HCT116 (cell line): ENCODE measurements around the gene PIGBOS1. TPM values are rescaled to one million over a fixed set of nuclear protein-coding genes. Genes with fewer than 3 reads are reported as not detected.

Source experiments
- ATAC-seq: fragments of 200-7000 bp; cut with Tn5 transposase; 2 replicates; pipeline ENCODE4 v1.9.1; 2020; ENCODE audit warnings: mild to moderate bottlenecking, moderate library complexity
- Bru-seq: library from RNA; stranded (reverse); fragments of 400-500 nt; gene quantifications from one replicate; lab custom pipeline; 2021; lab: Mats Ljungman, UMichigan
- BruChase-seq, 2 experiments: library from RNA; stranded (reverse); fragments of 400-500 nt; gene quantifications; one replicate each; lab custom pipeline; 2021; lab: Mats Ljungman, UMichigan
- BruUV-seq: library from RNA; stranded (reverse); fragments of 400-500 nt; replicated peaks from 2 replicates; lab custom pipeline; 2021; lab: Mats Ljungman, UMichigan
- CTCF ChIA-PET: fragments of 300-600 bp; sonication (Branson Sonifier 250); formaldehyde crosslinking; loops from one replicate; lab custom pipeline; 2021; ENCODE audit warnings: antibody characterized with exemption; lab: Charles Lee
- POLR2A ChIA-PET: fragments of 300-600, 350-600 bp; sonication (Branson Sonifier 250); formaldehyde crosslinking; loops from one replicate; lab custom pipeline; 2021; ENCODE audit warnings: antibody characterized with exemption; lab: Charles Lee
- RAD21 ChIA-PET, 2 experiments: fragments of 300-600 bp; sonication (Branson Sonifier 250); formaldehyde crosslinking; loops; one replicate each; lab custom pipeline; 2023; ENCODE audit warnings: low total read pairs in 2 of 2; ENCODE audit not compliant: uncharacterized antibody in 2 of 2, unreplicated experiment in 2 of 2, low non-redundant PET in 1 of 2; lab: Charles Lee
- DNase-seq: peaks from one replicate; pipeline ENCODE4 v3.0.0-alpha.2; 2010; ENCODE audit warnings: low read depth, low spot score
- H2AFZ ChIP-seq: fragments of 200-600 bp; shearing (Covaris generic), sonication (generic); 2 replicates; pipeline ENCODE4 v1.6.1; 2017; ENCODE audit warnings: low read depth, mixed run types, mixed read lengths, antibody characterized with exemption, low read length; ENCODE audit not compliant: poor library complexity, severe bottlenecking
- H3K27ac ChIP-seq: 2 replicates; pipeline ENCODE4 v1.5.1; 2012; ENCODE audit warnings: low read depth, low read length
- H3K27me3 ChIP-seq: fragments of 200-600 bp; sonication (generic); 2 replicates; pipeline ENCODE4 v1.6.1; 2016; ENCODE audit warnings: mixed run types, low read length, mixed read lengths; ENCODE audit not compliant: insufficient read depth
- H3K36me3 ChIP-seq, 2 experiments: fragments of 200-500 bp in 1 of 2; fragments of 200-600 bp in 1 of 2; sonication (Bioruptor generic) in 1 of 2; sonication (generic) in 1 of 2; 2 replicates each; pipeline versions ENCODE4 v1.5.1 to v1.6.1; 2014 to 2016; ENCODE audit warnings: low read length in 2 of 2, inconsistent platforms in 1 of 2, mixed read lengths in 1 of 2, mixed run types in 1 of 2; ENCODE audit not compliant: insufficient read depth in 2 of 2, control insufficient read depth in 1 of 2
- H3K4me1 ChIP-seq, 2 experiments: fragments of 200-600 bp in 1 of 2; sonication (generic) in 1 of 2; 2 replicates each; pipeline versions ENCODE4 v1.5.1 to v1.6.1; 2012 to 2017; ENCODE audit warnings: low read length in 2 of 2, inconsistent platforms in 1 of 2, mild to moderate bottlenecking in 1 of 2, mixed read lengths in 1 of 2, mixed run types in 1 of 2, moderate library complexity in 1 of 2; ENCODE audit not compliant: insufficient read depth in 2 of 2, control insufficient read depth in 1 of 2
- H3K4me2 ChIP-seq: fragments of 200-600 bp; sonication (generic); 2 replicates; pipeline ENCODE4 v1.6.1; 2017; ENCODE audit warnings: mixed run types, low read length, mixed read lengths
- H3K4me3 ChIP-seq, 2 experiments: fragments of 200-600 bp in 1 of 2; sonication (generic) in 1 of 2; replicated peaks in 1 of 2; 2 replicates each; pipeline ENCODE4 v1.5.1; 2011 to 2016; ENCODE audit warnings: low read length in 2 of 2, control low read depth in 1 of 2, low read depth in 1 of 2, mild to moderate bottlenecking in 1 of 2, mixed read lengths in 1 of 2, mixed run types in 1 of 2
- H3K79me2 ChIP-seq: fragments of 200-600 bp; sonication (generic); 2 replicates; pipeline ENCODE4 v1.6.1; 2017; ENCODE audit warnings: mild to moderate bottlenecking, mixed run types, low read length, moderate library complexity, mixed read lengths; ENCODE audit not compliant: insufficient read depth
- H3K9ac ChIP-seq: fragments of 200-600 bp; sonication (generic); 2 replicates; pipeline ENCODE4 v1.6.1; 2016; ENCODE audit warnings: low read length, mixed read lengths
- H3K9me2 ChIP-seq: fragments of 200-600 bp; sonication (generic), shearing (Covaris generic); 2 replicates; pipeline ENCODE4 v1.6.1; 2017; ENCODE audit warnings: mixed run types, mild to moderate bottlenecking, moderate library complexity; ENCODE audit not compliant: insufficient read depth
- H3K9me3 ChIP-seq, 2 experiments: fragments of 200-500 bp in 1 of 2; fragments of 200-600 bp in 1 of 2; sonication (Bioruptor generic) in 1 of 2; sonication (generic) in 1 of 2; 2 replicates each; pipeline ENCODE4 v1.6.1; 2014 to 2017; ENCODE audit warnings: low read length in 2 of 2, mixed read lengths in 2 of 2, inconsistent platforms in 1 of 2, low read depth in 1 of 2, mild to moderate bottlenecking in 1 of 2, mixed run types in 1 of 2, moderate library complexity in 1 of 2; ENCODE audit not compliant: control insufficient read depth in 1 of 2, insufficient read depth in 1 of 2
- H4K20me1 ChIP-seq: fragments of 200-600 bp; sonication (generic), shearing (Covaris generic); 2 replicates; pipeline ENCODE4 v1.6.1; 2017; ENCODE audit warnings: mixed run types, mild to moderate bottlenecking, moderate library complexity; ENCODE audit not compliant: insufficient read depth
- CBX3 ChIP-seq: IDR thresholded peaks from 2 replicates; pipeline ENCODE4 v1.6.1; 2012; ENCODE audit warnings: low read depth
- CEBPB ChIP-seq: IDR thresholded peaks from 2 replicates; pipeline ENCODE4 v1.6.1; 2012; ENCODE audit warnings: low read depth
- CTCF ChIP-seq, 3 experiments: fragments of 200-600 bp in 1 of 3; sonication (generic) in 1 of 3; IDR thresholded peaks in 2 of 3; conservative IDR thresholded peaks in 1 of 3; 2 replicates each; pipeline ENCODE4 v1.5.1; 2012 to 2017; ENCODE audit warnings: low read depth in 2 of 3, low read length in 2 of 3, antibody characterized with exemption in 1 of 3, borderline replicate concordance in 1 of 3, control low read depth in 1 of 3, mild to moderate bottlenecking in 1 of 3, mixed read lengths in 1 of 3, mixed run types in 1 of 3, moderate library complexity in 1 of 3; ENCODE audit not compliant: insufficient read depth in 1 of 3
- EGR1 ChIP-seq: IDR thresholded peaks from 2 replicates; pipeline ENCODE4 v1.6.1; 2012; ENCODE audit warnings: low read depth
- ELF1 ChIP-seq: IDR thresholded peaks from 2 replicates; pipeline ENCODE4 v1.6.1; 2012; ENCODE audit warnings: low read depth, borderline replicate concordance
- EZH2 ChIP-seq: fragments of 200-600 bp; sonication (generic); IDR thresholded peaks from 2 replicates; pipeline ENCODE4 v1.6.1; 2017; ENCODE audit warnings: antibody characterized with exemption, mixed run types
- EZH2phosphoT487 ChIP-seq: fragments of 200-600 bp; IDR thresholded peaks from 2 replicates; pipeline ENCODE4 v1.6.1; 2018; ENCODE audit warnings: antibody characterized with exemption, borderline replicate concordance
- FOSL1 ChIP-seq: IDR thresholded peaks from 2 replicates; pipeline ENCODE4 v1.6.1; 2012; ENCODE audit warnings: low read depth
- MAX ChIP-seq: IDR thresholded peaks from 2 replicates; pipeline ENCODE4 v1.6.1; 2012
- POLR2A ChIP-seq: IDR thresholded peaks from 2 replicates; pipeline ENCODE4 v1.7.0; 2011; ENCODE audit warnings: borderline replicate concordance; ENCODE audit not compliant: insufficient read depth, insufficient read length; ENCODE audit errors: extremely low read depth
- RAD21 ChIP-seq: IDR thresholded peaks from 2 replicates; pipeline ENCODE4 v1.6.1; 2012; ENCODE audit warnings: low read depth, mild to moderate bottlenecking
- SIN3A ChIP-seq: IDR thresholded peaks from 2 replicates; pipeline ENCODE4 v1.6.1; 2012; ENCODE audit warnings: low read depth
- SP1 ChIP-seq: IDR thresholded peaks from 2 replicates; pipeline ENCODE4 v1.6.1; 2012; ENCODE audit warnings: low read depth
- intact Hi-C: fragments of 100-400 bp; cut with micrococcal nuclease; formaldehyde crosslinking; loops from 2 replicates; pipeline ENCODE4 v1.10.0; 2022
- long read RNA-seq: library from polyadenylated mRNA; unstranded; transcript quantifications from one replicate; pipeline ENCODE4 v2.0.0, GENCODE V29; 2021; ENCODE audit not compliant: unreplicated experiment
- polyA plus RNA-seq: library from polyadenylated mRNA; unstranded; fragments of >200 nt; gene quantifications from 2 replicates; pipeline ENCODE4 v1.2.1, GENCODE V29; 2012; ENCODE audit warnings: missing spikeins
- total RNA-seq: library from RNA; stranded (reverse); gene quantifications from one replicate; pipeline ENCODE4 v1.2.1, GENCODE V29; 2021; ENCODE audit not compliant: unreplicated experiment
- TF ChIP-seq, protein P1 (sequence below): IDR thresholded peaks from 2 replicates; pipeline ENCODE4 v1.6.1; 2012; ENCODE audit warnings: low read depth
- TF ChIP-seq, protein P2 (sequence below): IDR thresholded peaks from 2 replicates; pipeline ENCODE4 v1.6.1; 2011; ENCODE audit warnings: mild to moderate bottlenecking, low read length, moderate library complexity; ENCODE audit not compliant: insufficient replicate concordance; ENCODE audit errors: extremely low read depth

PIGBOS1 gene, protein sequence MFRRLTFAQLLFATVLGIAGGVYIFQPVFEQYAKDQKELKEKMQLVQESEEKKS
- total RNA-seq (15.3 TPM), Bru-seq, nascent RNA (percentile 92 among the genes with signal in this experiment), BruChase-seq, experiment 1, labeled RNA remaining after a 6-hour chase (percentile 81 among the genes with signal in this experiment), BruChase-seq, experiment 2, labeled RNA remaining after a 2-hour chase (percentile 95 among the genes with signal in this experiment)
- 12.3 and 13.4 TPM in 2 replicates for polyA plus RNA-seq
- long read RNA-seq, partial matches to known transcripts, result 1 of 18 reads
- long read RNA-seq, other reads (novel, unspliced or antisense), result 12 of 18 reads

GRCh38 chr15:55318588-55319494 lies at the start of gene PIGBOS1, which contains the start of gene PIGB:
Gene PIGBOS1, minus strand, starts transcription at chr15:55319123. Its CDS starts 1,331 bp downstream, at chr15:55317792.
Gene PIGB, plus strand, starts transcription at chr15:55319222. Its CDS starts 29 bp downstream, at chr15:55319251.
- Histone ChIP-seq H4K20me1 (no peaks in the 10 kb centered on the region), H3K9ac (peak within 1 kb of the TSS; percentile 80), H3K9me3 (no peaks in the 10 kb centered on the region), H3K4me1 (peaks cover 6 to 11% of the 10 kb centered on the region in 2 experiments; a peak in 3 of 4 replicates), H2AFZ (peak within 1 kb of the TSS; percentile 50), H3K4me2 (peak within 1 kb of the TSS; percentile 80), H3K36me3 (no peaks in the 10 kb centered on the region; a peak in 1 of 4 replicates), H3K4me3 (peak within 1 kb of the TSS; percentile 85 to 89), H3K9me2 (no peaks in the 10 kb centered on the region), H3K27me3 (no peaks in the 10 kb centered on the region), H3K27ac (peak within 1 kb of the TSS; percentile 89), H3K79me2 (peaks cover 33% of the 10 kb centered on the region)
- ATAC-seq, result peak; percentile 92
- intact Hi-C loops, result loop anchor here (1.0 kb wide), 1 partner anchor 89 kb away; the partner anchor contains the start of genes CCPG1 and PIERCE2
- BruUV-seq, result TSS peak; percentile 55
- peak; percentile 79 for DNase-seq
- ChIA-PET RAD21 (interaction anchor here in 1 of 2 experiments (0.9 kb wide), 1 partner anchor 89 kb away, joined by 3 read pairs; the partner anchor contains the start of genes CCPG1 and PIERCE2), CTCF (interaction anchor here (1.3 to 1.5 kb wide), 3 partner anchors 89 to 122 kb away, joined by 3 to 7 read pairs (median 5); partner anchors contain the start of genes CCPG1, PIERCE2 and RSL24D1), POLR2A (interaction anchor here (0.7 to 1.7 kb wide), 5 partner anchors 83 to 742 kb away, joined by 3 to 9 read pairs (median 5); partner anchors contain the start of genes CCPG1, PIERCE2 and RSL24D1)
- TF ChIP-seq CBX3 (peak; percentile 72; the same call in 1 of the 2 replicates), POLR2A (peak; percentile 42), ELF1 (peak; percentile 99), SP1 (peak; percentile 45), EZH2phosphoT487 (no peak), CTCF (IDR thresholded peaks at IDR 0.05 in 2 of 3, conservative IDR thresholded peaks at IDR 0.05 in 1 of 3; ENCODE audit: borderline replicate concordance in 1 of 3, insufficient read depth in 1 of 3, low read depth in 2 of 3, low read length in 2 of 3) (no peak), MAX (peak; percentile 74), CEBPB (no peak), EGR1 (no peak), SIN3A (0 out of 2 replicates have a peak, but pooled peaks have one; percentile 65), RAD21 (no peak), FOSL1 (no peak), EZH2 (no peak)
- TF ChIP-seq, protein P1, sequence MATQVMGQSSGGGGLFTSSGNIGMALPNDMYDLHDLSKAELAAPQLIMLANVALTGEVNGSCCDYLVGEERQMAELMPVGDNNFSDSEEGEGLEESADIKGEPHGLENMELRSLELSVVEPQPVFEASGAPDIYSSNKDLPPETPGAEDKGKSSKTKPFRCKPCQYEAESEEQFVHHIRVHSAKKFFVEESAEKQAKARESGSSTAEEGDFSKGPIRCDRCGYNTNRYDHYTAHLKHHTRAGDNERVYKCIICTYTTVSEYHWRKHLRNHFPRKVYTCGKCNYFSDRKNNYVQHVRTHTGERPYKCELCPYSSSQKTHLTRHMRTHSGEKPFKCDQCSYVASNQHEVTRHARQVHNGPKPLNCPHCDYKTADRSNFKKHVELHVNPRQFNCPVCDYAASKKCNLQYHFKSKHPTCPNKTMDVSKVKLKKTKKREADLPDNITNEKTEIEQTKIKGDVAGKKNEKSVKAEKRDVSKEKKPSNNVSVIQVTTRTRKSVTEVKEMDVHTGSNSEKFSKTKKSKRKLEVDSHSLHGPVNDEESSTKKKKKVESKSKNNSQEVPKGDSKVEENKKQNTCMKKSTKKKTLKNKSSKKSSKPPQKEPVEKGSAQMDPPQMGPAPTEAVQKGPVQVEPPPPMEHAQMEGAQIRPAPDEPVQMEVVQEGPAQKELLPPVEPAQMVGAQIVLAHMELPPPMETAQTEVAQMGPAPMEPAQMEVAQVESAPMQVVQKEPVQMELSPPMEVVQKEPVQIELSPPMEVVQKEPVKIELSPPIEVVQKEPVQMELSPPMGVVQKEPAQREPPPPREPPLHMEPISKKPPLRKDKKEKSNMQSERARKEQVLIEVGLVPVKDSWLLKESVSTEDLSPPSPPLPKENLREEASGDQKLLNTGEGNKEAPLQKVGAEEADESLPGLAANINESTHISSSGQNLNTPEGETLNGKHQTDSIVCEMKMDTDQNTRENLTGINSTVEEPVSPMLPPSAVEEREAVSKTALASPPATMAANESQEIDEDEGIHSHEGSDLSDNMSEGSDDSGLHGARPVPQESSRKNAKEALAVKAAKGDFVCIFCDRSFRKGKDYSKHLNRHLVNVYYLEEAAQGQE, result no peak
- TF ChIP-seq, protein P2, sequence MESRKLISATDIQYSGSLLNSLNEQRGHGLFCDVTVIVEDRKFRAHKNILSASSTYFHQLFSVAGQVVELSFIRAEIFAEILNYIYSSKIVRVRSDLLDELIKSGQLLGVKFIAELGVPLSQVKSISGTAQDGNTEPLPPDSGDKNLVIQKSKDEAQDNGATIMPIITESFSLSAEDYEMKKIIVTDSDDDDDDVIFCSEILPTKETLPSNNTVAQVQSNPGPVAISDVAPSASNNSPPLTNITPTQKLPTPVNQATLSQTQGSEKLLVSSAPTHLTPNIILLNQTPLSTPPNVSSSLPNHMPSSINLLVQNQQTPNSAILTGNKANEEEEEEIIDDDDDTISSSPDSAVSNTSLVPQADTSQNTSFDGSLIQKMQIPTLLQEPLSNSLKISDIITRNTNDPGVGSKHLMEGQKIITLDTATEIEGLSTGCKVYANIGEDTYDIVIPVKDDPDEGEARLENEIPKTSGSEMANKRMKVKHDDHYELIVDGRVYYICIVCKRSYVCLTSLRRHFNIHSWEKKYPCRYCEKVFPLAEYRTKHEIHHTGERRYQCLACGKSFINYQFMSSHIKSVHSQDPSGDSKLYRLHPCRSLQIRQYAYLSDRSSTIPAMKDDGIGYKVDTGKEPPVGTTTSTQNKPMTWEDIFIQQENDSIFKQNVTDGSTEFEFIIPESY, result peak; percentile 57
